ENCODE data around the gene TNNT1. TPM values are rescaled to one million over a fixed set of nuclear protein-coding genes. Genes with fewer than 3 reads are reported as not detected.
"Not testable (repeated sequence)": the region's sequence is repeated elsewhere in the genome, so short reads cannot be mapped to it uniquely, and the experiment has no call there.

The TNNT1 gene
- total RNA-seq, 1 experiment from 2014 or later, result 188 TPM

- peak; percentile 71; the same call in 1 of the 2 replicates for TF ChIP-seq MAX (IDR thresholded peaks at IDR 0.05)
- peak; percentile 57 for TF ChIP-seq POLR2AphosphoS5 (IDR thresholded peaks at IDR 0.05; ENCODE audit: low read depth, low read length)
- TF ChIP-seq RAD21 (IDR thresholded peaks at IDR 0.05; ENCODE audit: low read depth), result no peak
- RAD21 ChIA-PET (ENCODE audit: low non-redundant PET in 1 of 2, low total read pairs in 2 of 2, uncharacterized antibody in 2 of 2, unreplicated experiment in 2 of 2), result interaction anchor here (0.6 to 0.8 kb wide), 3 partner anchors 9 to 53 kb away, joined by 3 to 7 read pairs (median 4); partner anchors contain the start of gene PTPRH (in 1 of the 2)
- BruUV-seq (replicated peaks), result no TSS peak
- CTCF ChIA-PET, result interaction anchor here (1.0 to 2.6 kb wide), 3 partner anchors 10 to 15 kb away, joined by 9 to 10 read pairs (median 9); partner anchors contain the start of gene DNAAF3
- Histone ChIP-seq H3K4me3 (replicated peaks in 1 of 2; ENCODE audit: low read depth in 1 of 2, low read length in 2 of 2) (peak overlapping the region; percentile 61 to 66), H3K9me3 (ENCODE audit: control insufficient read depth in 1 of 2, insufficient read depth in 1 of 2, low read depth in 1 of 2, low read length in 2 of 2) (no peaks in the 10 kb centered on the region), H3K4me2 (ENCODE audit: low read length) (peak overlapping the region; percentile 79), H3K9ac (ENCODE audit: low read length) (peak overlapping the region; percentile 67), H3K79me2 (ENCODE audit: insufficient read depth, low read length) (peaks cover 12% of the 10 kb centered on the region), H3K27ac (ENCODE audit: low read depth, low read length) (peak overlapping the region; percentile 67), H3K27me3 (ENCODE audit: insufficient read depth, low read length) (no peaks in the 10 kb centered on the region), H4K20me1 (ENCODE audit: insufficient read depth) (no peaks in the 10 kb centered on the region), H3K4me1 (ENCODE audit: control insufficient read depth in 1 of 2, insufficient read depth in 2 of 2, low read length in 2 of 2) (peaks cover 20 to 61% of the 10 kb centered on the region in 2 experiments), H3K36me3 (ENCODE audit: control insufficient read depth in 1 of 2, insufficient read depth in 2 of 2, low read length in 2 of 2) (peaks cover 0 to 2% of the 10 kb centered on the region in 2 experiments; a peak in 1 of 4 replicates), H2AFZ (ENCODE audit: low read depth, low read length, poor library complexity, severe bottlenecking) (no peak overlapping the region), H3K9me2 (ENCODE audit: insufficient read depth) (no peaks in the 10 kb centered on the region)
- ATAC-seq (peak; percentile 71), DNase-seq (ENCODE audit: low read depth, low spot score) (peak; percentile 89)
- intact Hi-C loops (cut with micrococcal nuclease), result loop anchor here (5.0 kb wide), 1 partner anchor 74 kb away; no protein-coding TSS in a partner anchor
- POLR2A ChIA-PET, result interaction anchor here (0.6 to 1.3 kb wide), 3 partner anchors 9 to 103 kb away, joined by 3 to 13 read pairs (median 5); partner anchors contain the start of gene DNAAF3
These were observed 7.4 kb upstream of the TNNT1 start for GRCh38 chr19:55156202-55157063.

GRCh38 chr19:55155784-55156183, 6.8 kb upstream of the TNNT1 start:
- not testable (repeated sequence) for H3K27me3 ChIP-seq (ENCODE audit: insufficient read depth, low read length); H3K9me3 ChIP-seq (ENCODE audit: control insufficient read depth in 1 of 2, insufficient read depth in 1 of 2, low read depth in 1 of 2, low read length in 2 of 2); ATAC-seq; H4K20me1 ChIP-seq (ENCODE audit: insufficient read depth); DNase-seq (ENCODE audit: low read depth, low spot score); H3K9me2 ChIP-seq (ENCODE audit: insufficient read depth); H2AFZ ChIP-seq (ENCODE audit: low read depth, low read length, poor library complexity, severe bottlenecking); H3K36me3 ChIP-seq (ENCODE audit: control insufficient read depth in 1 of 2, insufficient read depth in 2 of 2, low read length in 2 of 2); BruUV-seq (replicated peaks)
- Histone ChIP-seq H3K9ac (ENCODE audit: low read length) (peak overlapping the region; percentile 67), H3K4me3 (replicated peaks in 1 of 2; ENCODE audit: low read depth in 1 of 2, low read length in 2 of 2) (peak overlapping the region; percentile 61 to 66), H3K79me2 (ENCODE audit: insufficient read depth, low read length) (peaks cover 12% of the 10 kb centered on the region), H3K4me1 (ENCODE audit: control insufficient read depth in 1 of 2, insufficient read depth in 2 of 2, low read length in 2 of 2) (peaks cover 18 to 58% of the 10 kb centered on the region in 2 experiments), H3K27ac (ENCODE audit: low read depth, low read length) (peak overlapping the region; percentile 67), H3K4me2 (ENCODE audit: low read length) (peak overlapping the region; percentile 79)
- RAD21 ChIA-PET (ENCODE audit: low non-redundant PET in 1 of 2, low total read pairs in 2 of 2, uncharacterized antibody in 2 of 2, unreplicated experiment in 2 of 2), result interaction anchor here in 1 of 2 experiments (0.8 kb wide), 1 partner anchor 9 kb away, joined by 3 read pairs; no protein-coding TSS in a partner anchor
- intact Hi-C loops (cut with micrococcal nuclease), result loop anchor here (5.0 kb wide), 1 partner anchor 73 kb away; no protein-coding TSS in a partner anchor
- POLR2A ChIA-PET, result interaction anchor here (0.9 to 1.3 kb wide), 2 partner anchors 8 to 10 kb away, joined by 5 to 13 read pairs; partner anchors contain the start of gene DNAAF3
- CTCF ChIA-PET, result interaction anchor here (1.0 to 2.6 kb wide), 3 partner anchors 10 to 14 kb away, joined by 9 to 10 read pairs (median 9); partner anchors contain the start of gene DNAAF3
